HEK293 (cell line): ENCODE measurements around the gene GP9.

Source experiments
- CTCF ChIA-PET: fragments of 350-600 bp; formaldehyde crosslinking; extraction: SDS; loops from one replicate; lab custom pipeline; 2021; ENCODE audit warnings: antibody characterized with exemption; lab: Yijun Ruan, JAX
- POLR2A ChIA-PET: fragments of 300-600 bp; formaldehyde crosslinking; extraction: SDS; loops from one replicate; lab custom pipeline; 2020; ENCODE audit warnings: antibody characterized with exemption, inconsistent platforms; lab: Yijun Ruan, JAX
- H3K27ac ChIP-seq: fragments of 200-500 bp; sonication (Bioruptor generic); 2 replicates; pipeline ENCODE4 v1.5.1; 2014; ENCODE audit warnings: low read depth, low read length, control low read depth, inconsistent platforms; ENCODE audit errors: extremely low read depth
- H3K36me3 ChIP-seq, 2 experiments: fragments of 200-500 bp in 1 of 2; sonication (Bioruptor generic) in 1 of 2; 1 replicate in 1 of 2; 2 replicates in 1 of 2; pipeline ENCODE4 v1.5.1; 2014 to 2017; ENCODE audit warnings: inconsistent platforms in 2 of 2, low read length in 2 of 2; ENCODE audit not compliant: control insufficient read depth in 2 of 2, insufficient read depth in 1 of 2
- H3K4me1 ChIP-seq: fragments of 200-500 bp; sonication (Bioruptor generic); 2 replicates; pipeline ENCODE4 v1.5.1; 2014; ENCODE audit warnings: mild to moderate bottlenecking, low read length, inconsistent platforms; ENCODE audit not compliant: control insufficient read depth, insufficient read depth
- H3K4me3 ChIP-seq: 2 replicates; pipeline ENCODE4 v1.5.1; 2011; ENCODE audit warnings: low read depth, mild to moderate bottlenecking, control low read depth, low read length, moderate library complexity
- H3K9me3 ChIP-seq: fragments of 200-500 bp; sonication (Bioruptor generic); 2 replicates; pipeline ENCODE4 v1.5.1; 2014; ENCODE audit warnings: low read depth, low read length, inconsistent platforms; ENCODE audit not compliant: control insufficient read depth, insufficient read depth
- AEBP2 ChIP-seq: fragments of 450-650 bp; formaldehyde crosslinking; IDR thresholded peaks from 2 replicates; pipeline ENCODE4 v1.5.1; 2016; ENCODE audit warnings: missing biosample characterization, missing genetic modification characterization, borderline replicate concordance
- KLF7 ChIP-seq: fragments of 450-650 bp; formaldehyde crosslinking; IDR thresholded peaks from 2 replicates; pipeline ENCODE4 v1.5.1; 2016; ENCODE audit warnings: missing biosample characterization, missing genetic modification characterization, borderline replicate concordance
- PATZ1 ChIP-seq: fragments of 450-650 bp; formaldehyde crosslinking; IDR thresholded peaks from 2 replicates; pipeline ENCODE4 v1.5.1; 2016; ENCODE audit warnings: missing biosample characterization, missing genetic modification characterization
- PRDM10 ChIP-seq: fragments of 450-650 bp; formaldehyde crosslinking; IDR thresholded peaks from 2 replicates; pipeline ENCODE4 v1.5.1; 2016; ENCODE audit warnings: missing biosample characterization, missing genetic modification characterization
- PRDM6 ChIP-seq: fragments of 450-650 bp; formaldehyde crosslinking; IDR thresholded peaks from 2 replicates; pipeline ENCODE4 v1.5.1; 2017; ENCODE audit warnings: missing biosample characterization, missing genetic modification characterization
- SETDB1 ChIP-seq: IDR thresholded peaks from one replicate; pipeline ENCODE4 v1.6.1; 2017; ENCODE audit warnings: mild to moderate bottlenecking, low read length, moderate library complexity, mixed read lengths; ENCODE audit not compliant: insufficient read length
- SP7 ChIP-seq: fragments of 450-650 bp; formaldehyde crosslinking; IDR thresholded peaks from 2 replicates; pipeline ENCODE4 v1.5.1; 2016; ENCODE audit warnings: missing biosample characterization, missing genetic modification characterization
- TCF7L2 ChIP-seq: IDR thresholded peaks from 2 replicates; pipeline ENCODE4 v1.6.1; 2011; ENCODE audit warnings: low read depth, mild to moderate bottlenecking, inconsistent platforms, low read length, moderate library complexity, borderline replicate concordance
- YY1 ChIP-seq: fragments of 450-650 bp; formaldehyde crosslinking; IDR thresholded peaks from 2 replicates; pipeline ENCODE4 v1.5.1; 2018; ENCODE audit warnings: missing biosample characterization, missing genetic modification characterization
- ZBTB20 ChIP-seq: fragments of 450-650 bp; formaldehyde crosslinking; IDR thresholded peaks from 2 replicates; pipeline ENCODE4 v1.5.1; 2016; ENCODE audit warnings: missing biosample characterization, missing genetic modification characterization
- ZNF174 ChIP-seq: fragments of 450-650 bp; formaldehyde crosslinking; IDR thresholded peaks from 2 replicates; pipeline ENCODE4 v1.5.0; 2017; ENCODE audit warnings: missing biosample characterization, mild to moderate bottlenecking, missing genetic modification characterization
- ZNF184 ChIP-seq: fragments of 450-650 bp; IDR thresholded peaks from 2 replicates; pipeline ENCODE4 v1.5.1; 2018; ENCODE audit warnings: missing biosample characterization, mild to moderate bottlenecking, missing genetic modification characterization
- ZNF223 ChIP-seq: fragments of 450-650 bp; formaldehyde crosslinking; IDR thresholded peaks from 2 replicates; pipeline ENCODE4 v1.5.1; 2016; ENCODE audit warnings: missing biosample characterization, missing genetic modification characterization
- ZNF24 ChIP-seq: fragments of 450-650 bp; formaldehyde crosslinking; IDR thresholded peaks from 2 replicates; pipeline ENCODE4 v1.5.1; 2016; ENCODE audit warnings: missing biosample characterization, missing genetic modification characterization
- ZNF37A ChIP-seq: fragments of 450-650 bp; IDR thresholded peaks from 2 replicates; pipeline ENCODE4 v1.5.1; 2018; ENCODE audit warnings: missing biosample characterization, missing genetic modification characterization
- ZNF596 ChIP-seq: fragments of 450-650 bp; IDR thresholded peaks from 2 replicates; pipeline ENCODE4 v1.5.0; 2018; ENCODE audit warnings: missing biosample characterization, mild to moderate bottlenecking, missing genetic modification characterization, moderate library complexity
- ZNF658 ChIP-seq: fragments of 450-650 bp; formaldehyde crosslinking; IDR thresholded peaks from 2 replicates; pipeline ENCODE4; 2016; ENCODE audit warnings: missing biosample characterization, missing genetic modification characterization
- TF ChIP-seq, protein P1 (sequence below): fragments of 450-650 bp; formaldehyde crosslinking; IDR thresholded peaks from 2 replicates; pipeline ENCODE4; 2016; ENCODE audit warnings: missing biosample characterization, missing genetic modification characterization
- TF ChIP-seq, protein P2 (sequence below): fragments of 450-650 bp; formaldehyde crosslinking; IDR thresholded peaks from 2 replicates; pipeline ENCODE4 v1.5.1; 2016; ENCODE audit warnings: missing biosample characterization, missing genetic modification characterization

Gene GP9

GRCh38 chr3:129061023-129061887 lies 676 bp downstream of the GP9 start:
- POLR2A ChIA-PET = no interaction called here
- Histone ChIP-seq H3K36me3 (no peaks in the 10 kb centered on the region), H3K9me3 (no peaks in the 10 kb centered on the region), H3K4me3 (no peak overlapping the region), H3K27ac (no peak overlapping the region)
- TF ChIP-seq AEBP2 (tag by site-specific recombination) (no peak), PRDM10 (tag by site-specific recombination) (peak; percentile 29; the same call in 1 of the 2 replicates)
- TF ChIP-seq, all 188 proteins: peak for 1
- CTCF ChIA-PET = interaction anchor here (2.0 kb wide), 1 partner anchor 8 kb away, joined by 12 read pairs; no protein-coding TSS in a partner anchor
- no peaks in the 10 kb centered on the region for H3K4me1 ChIP-seq

GRCh38 chr3:129061888-129062834 lies 1.6 kb downstream of the GP9 start:
- CTCF ChIA-PET = interaction anchor here (2.0 kb wide), 1 partner anchor 9 kb away, joined by 12 read pairs; no protein-coding TSS in a partner anchor
- TF ChIP-seq ZNF184 (tag by site-specific recombination) (no peak), ZNF174 (tag by site-specific recombination) (no peak), SP7 (tag by site-specific recombination) (no peak), ZNF24 (tag by site-specific recombination) (no peak), PRDM6 (tag by site-specific recombination) (no peak), SETDB1 (no peak), YY1 (no peak), ZNF596 (no peak), ZNF658 (tag by site-specific recombination) (no peak), PATZ1 (tag by site-specific recombination) (no peak), ZNF223 (tag by site-specific recombination) (no peak), KLF7 (no peak), TCF7L2 (no peak), ZBTB20 (tag by site-specific recombination) (no peak), ZNF37A (tag by site-specific recombination) (no peak)
- TF ChIP-seq, protein P1, sequence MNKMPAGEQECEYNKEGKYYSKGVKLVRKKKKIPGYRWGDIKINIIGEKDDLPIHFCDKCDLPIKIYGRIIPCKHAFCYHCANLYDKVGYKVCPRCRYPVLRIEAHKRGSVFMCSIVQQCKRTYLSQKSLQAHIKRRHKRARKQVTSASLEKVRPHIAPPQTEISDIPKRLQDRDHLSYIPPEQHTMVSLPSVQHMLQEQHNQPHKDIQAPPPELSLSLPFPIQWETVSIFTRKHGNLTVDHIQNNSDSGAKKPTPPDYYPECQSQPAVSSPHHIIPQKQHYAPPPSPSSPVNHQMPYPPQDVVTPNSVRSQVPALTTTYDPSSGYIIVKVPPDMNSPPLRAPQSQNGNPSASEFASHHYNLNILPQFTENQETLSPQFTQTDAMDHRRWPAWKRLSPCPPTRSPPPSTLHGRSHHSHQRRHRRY (tag by site-specific recombination) = no peak
- TF ChIP-seq, protein P2, sequence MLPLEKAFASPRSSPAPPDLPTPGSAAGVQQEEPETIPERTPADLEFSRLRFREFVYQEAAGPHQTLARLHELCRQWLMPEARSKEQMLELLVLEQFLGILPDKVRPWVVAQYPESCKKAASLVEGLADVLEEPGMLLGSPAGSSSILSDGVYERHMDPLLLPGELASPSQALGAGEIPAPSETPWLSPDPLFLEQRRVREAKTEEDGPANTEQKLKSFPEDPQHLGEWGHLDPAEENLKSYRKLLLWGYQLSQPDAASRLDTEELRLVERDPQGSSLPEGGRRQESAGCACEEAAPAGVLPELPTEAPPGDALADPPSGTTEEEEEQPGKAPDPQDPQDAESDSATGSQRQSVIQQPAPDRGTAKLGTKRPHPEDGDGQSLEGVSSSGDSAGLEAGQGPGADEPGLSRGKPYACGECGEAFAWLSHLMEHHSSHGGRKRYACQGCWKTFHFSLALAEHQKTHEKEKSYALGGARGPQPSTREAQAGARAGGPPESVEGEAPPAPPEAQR = no peak
- no peak overlapping the region for H3K4me3 ChIP-seq
- no peak overlapping the region for H3K27ac ChIP-seq
- no peaks in the 10 kb centered on the region for H3K9me3 ChIP-seq
- no peaks in the 10 kb centered on the region for H3K36me3 ChIP-seq
- POLR2A ChIA-PET = no interaction called here
- H3K4me1 ChIP-seq = no peaks in the 10 kb centered on the region
